ENCODE data around the gene EPC1. TPM values are rescaled to one million over a fixed set of nuclear protein-coding genes. Genes with fewer than 3 reads are reported as not detected.

The EPC1 gene
- total and polyA plus RNA-seq, 10 of the 15 experiments (the other 5 are each of a cell fraction or from before 2014, with no cell fraction given): 6.8 to 59.2 (median 19.4) TPM

DNA sequence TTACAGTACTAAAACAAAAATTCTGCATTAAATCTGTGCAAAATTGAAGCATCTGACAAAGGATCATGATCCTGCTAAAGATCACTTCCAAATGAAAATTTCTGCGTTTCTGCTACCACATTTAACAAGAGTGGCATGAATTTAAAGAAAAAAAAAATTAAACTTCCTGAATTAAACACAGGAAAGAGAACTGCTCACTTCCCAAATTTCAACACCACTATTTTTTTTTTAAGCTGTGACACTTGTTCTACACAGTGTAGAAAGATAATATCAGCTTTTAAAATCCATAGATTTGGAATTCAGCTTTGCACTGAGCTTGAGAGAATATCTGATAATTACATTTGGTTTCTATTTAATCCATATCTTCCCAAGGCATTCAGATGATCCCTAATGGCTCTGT lies 73.6 kb downstream of the EPC1 start:
- CTCF ChIA-PET: interaction anchor here (1.7 kb wide), 1 partner anchor 17 kb away, joined by 8 read pairs; no protein-coding TSS in a partner anchor
- TF ChIP-seq RAD21 (IDR thresholded peaks at IDR 0.05; ENCODE audit: insufficient read depth, low read depth, low read length) (no peak), SIN3A (IDR thresholded peaks at IDR 0.05; ENCODE audit: low read depth, low read length) (no peak), TCF3 (IDR thresholded peaks at IDR 0.05; ENCODE audit: borderline replicate concordance, insufficient read depth, low read depth, low read length) (no peak), CHD4 (IDR thresholded peaks at IDR 0.05) (no peak), USF2 (IDR thresholded peaks at IDR 0.05; ENCODE audit: borderline replicate concordance, low read depth, low read length) (no peak), FOS (IDR thresholded peaks at IDR 0.05; ENCODE audit: borderline replicate concordance, extremely low read depth, insufficient read length) (no peak)
- TF ChIP-seq, protein P1, sequence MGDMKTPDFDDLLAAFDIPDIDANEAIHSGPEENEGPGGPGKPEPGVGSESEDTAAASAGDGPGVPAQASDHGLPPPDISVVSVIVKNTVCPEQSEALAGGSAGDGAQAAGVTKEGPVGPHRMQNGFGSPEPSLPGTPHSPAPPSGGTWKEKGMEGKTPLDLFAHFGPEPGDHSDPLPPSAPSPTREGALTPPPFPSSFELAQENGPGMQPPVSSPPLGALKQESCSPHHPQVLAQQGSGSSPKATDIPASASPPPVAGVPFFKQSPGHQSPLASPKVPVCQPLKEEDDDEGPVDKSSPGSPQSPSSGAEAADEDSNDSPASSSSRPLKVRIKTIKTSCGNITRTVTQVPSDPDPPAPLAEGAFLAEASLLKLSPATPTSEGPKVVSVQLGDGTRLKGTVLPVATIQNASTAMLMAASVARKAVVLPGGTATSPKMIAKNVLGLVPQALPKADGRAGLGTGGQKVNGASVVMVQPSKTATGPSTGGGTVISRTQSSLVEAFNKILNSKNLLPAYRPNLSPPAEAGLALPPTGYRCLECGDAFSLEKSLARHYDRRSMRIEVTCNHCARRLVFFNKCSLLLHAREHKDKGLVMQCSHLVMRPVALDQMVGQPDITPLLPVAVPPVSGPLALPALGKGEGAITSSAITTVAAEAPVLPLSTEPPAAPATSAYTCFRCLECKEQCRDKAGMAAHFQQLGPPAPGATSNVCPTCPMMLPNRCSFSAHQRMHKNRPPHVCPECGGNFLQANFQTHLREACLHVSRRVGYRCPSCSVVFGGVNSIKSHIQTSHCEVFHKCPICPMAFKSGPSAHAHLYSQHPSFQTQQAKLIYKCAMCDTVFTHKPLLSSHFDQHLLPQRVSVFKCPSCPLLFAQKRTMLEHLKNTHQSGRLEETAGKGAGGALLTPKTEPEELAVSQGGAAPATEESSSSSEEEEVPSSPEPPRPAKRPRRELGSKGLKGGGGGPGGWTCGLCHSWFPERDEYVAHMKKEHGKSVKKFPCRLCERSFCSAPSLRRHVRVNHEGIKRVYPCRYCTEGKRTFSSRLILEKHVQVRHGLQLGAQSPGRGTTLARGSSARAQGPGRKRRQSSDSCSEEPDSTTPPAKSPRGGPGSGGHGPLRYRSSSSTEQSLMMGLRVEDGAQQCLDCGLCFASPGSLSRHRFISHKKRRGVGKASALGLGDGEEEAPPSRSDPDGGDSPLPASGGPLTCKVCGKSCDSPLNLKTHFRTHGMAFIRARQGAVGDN (IDR thresholded peaks at IDR 0.05): no peak
- SMC1A ChIA-PET (ENCODE audit: uncharacterized antibody, unreplicated experiment): interaction anchor here (1.0 to 1.2 kb wide), 3 partner anchors 10 to 22 kb away, joined by 3 to 6 read pairs (median 4); no protein-coding TSS in a partner anchor
- DNase-seq (ENCODE audit: low read depth, low spot score): no peak
- POLR2A ChIA-PET: no interaction called here
- in situ Hi-C loops (cut with MboI) (no loop called here), intact Hi-C loops (cut with micrococcal nuclease; ENCODE audit: unreplicated experiment) (no loop called here)
- Histone ChIP-seq H4K20me1 (ENCODE audit: control insufficient read depth, insufficient read depth) (no peaks in the 10 kb centered on the region), H3K9me3 (replicated peaks; ENCODE audit: control insufficient read depth, insufficient read depth, low read length) (no peaks in the 10 kb centered on the region), H3K4me3 (no peak overlapping the region), H3K9ac (ENCODE audit: control insufficient read depth, insufficient read depth, low read length) (no peak overlapping the region), H2AFZ (ENCODE audit: control insufficient read depth, low read depth, low read length) (no peak overlapping the region), H3K4me1 (ENCODE audit: control insufficient read depth, insufficient read depth, low read length) (no peaks in the 10 kb centered on the region), H3K27ac (ENCODE audit: control insufficient read depth, insufficient read depth) (no peak overlapping the region), H3K4me2 (ENCODE audit: control insufficient read depth, insufficient read depth) (no peak overlapping the region), H3K36me3 (ENCODE audit: control insufficient read depth in 2 of 2, insufficient read depth in 2 of 2, low read length in 1 of 2) (peaks cover 4 to 22% of the 10 kb centered on the region in 2 experiments), H3K27me3 (replicated peaks in 1 of 2; ENCODE audit: control insufficient read depth in 2 of 2, insufficient read depth in 2 of 2, low read length in 1 of 2) (no peaks in the 10 kb centered on the region), H3K79me2 (ENCODE audit: control insufficient read depth, insufficient read depth, low read length) (no peaks in the 10 kb centered on the region)
- BruUV-seq (replicated peaks): no TSS peak
- RAD21 ChIA-PET (ENCODE audit: unreplicated experiment): interaction anchor here (0.6 kb wide), 1 partner anchor 63 kb away, joined by 3 read pairs; no protein-coding TSS in a partner anchor
- WGBS (ENCODE audit: insufficient coverage, insufficient replicate concordance, low lambda C conversion rate, missing lambda C conversion rate): 92% methylated on average over 1 of the region's 1 CpG
- ATAC-seq: no peak
- FAIRE-seq: no peak

Measured in GM12878 (cell line).